Astrocyte (in vitro differentiated cells and primary cell): Measurements from ENCODE around the gene PTPRT. TPM values are rescaled to one million over a fixed set of nuclear protein-coding genes. Genes with fewer than 3 reads are reported as not detected.

Experiments used
- DNase-seq: peaks from one replicate; pipeline ENCODE4 v3.0.0-alpha.2; 2010; ENCODE audit warnings: low read depth
- FAIRE-seq: peaks from 2 replicates; lab custom pipeline; 2011; peaks lifted over from hg19 to GRCh38; lab: Jason Lieb, UNC
- H2AFZ ChIP-seq: 2 replicates; pipeline ENCODE4 v1.6.0; 2012; ENCODE audit warnings: low read depth, low read length, inconsistent platforms
- H3K27ac ChIP-seq: 2 replicates; pipeline ENCODE4 v1.5.1; 2011; ENCODE audit warnings: low read depth, low read length, inconsistent platforms
- H3K27me3 ChIP-seq: 2 replicates; pipeline ENCODE4 v1.6.0; 2011; ENCODE audit warnings: low read length, inconsistent platforms; ENCODE audit not compliant: insufficient read depth
- H3K36me3 ChIP-seq: 2 replicates; pipeline ENCODE4 v1.5.1; 2011; ENCODE audit warnings: low read length, inconsistent platforms; ENCODE audit not compliant: insufficient read depth
- H3K4me1 ChIP-seq: 2 replicates; pipeline ENCODE4 v1.5.1; 2011; ENCODE audit warnings: low read length, inconsistent platforms; ENCODE audit not compliant: insufficient read depth
- H3K4me2 ChIP-seq: 2 replicates; pipeline ENCODE4 v1.6.0; 2012; ENCODE audit warnings: low read length, inconsistent platforms
- H3K4me3 ChIP-seq: 2 replicates; pipeline ENCODE4 v1.5.1; 2011; ENCODE audit warnings: low read depth, mild to moderate bottlenecking, low read length, inconsistent platforms; ENCODE audit not compliant: insufficient read depth
- H3K79me2 ChIP-seq: 2 replicates; pipeline ENCODE4 v1.6.0; 2012; ENCODE audit warnings: mild to moderate bottlenecking, low read length, inconsistent platforms; ENCODE audit not compliant: insufficient read depth
- H3K9ac ChIP-seq: 2 replicates; pipeline ENCODE4 v1.6.0; 2012; ENCODE audit warnings: mild to moderate bottlenecking, low read length, inconsistent platforms
- H3K9me3 ChIP-seq: 2 replicates; pipeline ENCODE4 v1.5.1; 2012; ENCODE audit warnings: low read depth, mild to moderate bottlenecking, low read length, inconsistent platforms; ENCODE audit not compliant: insufficient read depth
- H4K20me1 ChIP-seq: 2 replicates; pipeline ENCODE4 v1.6.0; 2012; ENCODE audit warnings: low read length, inconsistent platforms; ENCODE audit not compliant: insufficient read depth
- H3K27ac Mint-ChIP-seq: one replicate; pipeline ENCODE4 v1.8.0; 2021; ENCODE audit warnings: mild to moderate bottlenecking, mixed read lengths; ENCODE audit not compliant: unreplicated experiment
- H3K27me3 Mint-ChIP-seq: one replicate; pipeline ENCODE4 v1.8.0; 2021; ENCODE audit warnings: low read depth, mixed read lengths; ENCODE audit not compliant: unreplicated experiment
- H3K36me3 Mint-ChIP-seq: one replicate; pipeline ENCODE4 v1.8.0; 2021; ENCODE audit warnings: low read depth, mixed read lengths; ENCODE audit not compliant: unreplicated experiment
- H3K4me1 Mint-ChIP-seq: one replicate; pipeline ENCODE4 v1.8.0; 2021; ENCODE audit warnings: low read depth, mixed read lengths; ENCODE audit not compliant: unreplicated experiment
- H3K4me3 Mint-ChIP-seq: one replicate; pipeline ENCODE4 v1.8.0; 2021; ENCODE audit warnings: mild to moderate bottlenecking, moderate library complexity, mixed read lengths; ENCODE audit not compliant: unreplicated experiment
- H3K9me3 Mint-ChIP-seq: one replicate; pipeline ENCODE4 v1.8.0; 2021; ENCODE audit warnings: mild to moderate bottlenecking, mixed read lengths; ENCODE audit not compliant: unreplicated experiment
- EZH2 ChIP-seq: IDR thresholded peaks from 2 replicates; pipeline ENCODE4 v1.6.1; 2012; ENCODE audit warnings: mild to moderate bottlenecking, low read length, inconsistent platforms; ENCODE audit not compliant: insufficient read depth
- total RNA-seq: library from RNA; stranded (reverse); gene quantifications from 2 replicates; pipeline ENCODE4 v1.2.1, GENCODE V29; 2021
- TF ChIP-seq, protein P1 (sequence below): IDR thresholded peaks from 2 replicates; pipeline ENCODE4 v1.5.1; 2011; ENCODE audit warnings: low read depth, mild to moderate bottlenecking, inconsistent platforms, low read length, moderate library complexity; ENCODE audit not compliant: insufficient read depth

The PTPRT gene
- total RNA-seq, 1 donor from 2014 or later: 0.25 TPM

DNA sequence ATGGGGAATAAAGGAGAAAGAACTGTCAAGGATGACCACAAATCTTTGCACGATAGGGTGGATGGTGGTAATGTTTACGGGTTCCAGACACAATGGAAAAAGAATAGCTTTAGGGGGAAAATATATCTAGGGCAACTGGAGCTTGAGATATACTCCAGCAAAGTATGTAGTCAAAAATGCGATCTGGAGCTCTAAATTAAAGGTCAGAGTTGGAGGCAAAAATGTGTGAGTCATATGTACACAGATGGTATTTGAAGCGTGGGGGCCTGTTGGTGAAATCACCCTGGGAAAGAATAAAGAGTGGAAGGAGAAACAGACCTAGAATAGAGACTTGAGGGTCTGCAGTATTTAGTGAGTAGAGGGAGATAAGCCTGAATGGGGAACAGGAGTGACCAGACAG, 937.6 kb downstream of the PTPRT start:
- no peaks in the 10 kb centered on the region for H3K36me3 ChIP-seq
- no peak overlapping the region for H2AFZ ChIP-seq
- no peaks in the 10 kb centered on the region for H3K36me3 Mint-ChIP-seq
- no peaks in the 10 kb centered on the region for H3K27me3 Mint-ChIP-seq
- H3K4me1 Mint-ChIP-seq: no peaks in the 10 kb centered on the region
- DNase-seq (no peak), FAIRE-seq (no peak)
- peaks cover 7% of the 10 kb centered on the region for H3K9me3 Mint-ChIP-seq
- no peaks in the 10 kb centered on the region for H3K27me3 ChIP-seq
- TF ChIP-seq, protein P1, sequence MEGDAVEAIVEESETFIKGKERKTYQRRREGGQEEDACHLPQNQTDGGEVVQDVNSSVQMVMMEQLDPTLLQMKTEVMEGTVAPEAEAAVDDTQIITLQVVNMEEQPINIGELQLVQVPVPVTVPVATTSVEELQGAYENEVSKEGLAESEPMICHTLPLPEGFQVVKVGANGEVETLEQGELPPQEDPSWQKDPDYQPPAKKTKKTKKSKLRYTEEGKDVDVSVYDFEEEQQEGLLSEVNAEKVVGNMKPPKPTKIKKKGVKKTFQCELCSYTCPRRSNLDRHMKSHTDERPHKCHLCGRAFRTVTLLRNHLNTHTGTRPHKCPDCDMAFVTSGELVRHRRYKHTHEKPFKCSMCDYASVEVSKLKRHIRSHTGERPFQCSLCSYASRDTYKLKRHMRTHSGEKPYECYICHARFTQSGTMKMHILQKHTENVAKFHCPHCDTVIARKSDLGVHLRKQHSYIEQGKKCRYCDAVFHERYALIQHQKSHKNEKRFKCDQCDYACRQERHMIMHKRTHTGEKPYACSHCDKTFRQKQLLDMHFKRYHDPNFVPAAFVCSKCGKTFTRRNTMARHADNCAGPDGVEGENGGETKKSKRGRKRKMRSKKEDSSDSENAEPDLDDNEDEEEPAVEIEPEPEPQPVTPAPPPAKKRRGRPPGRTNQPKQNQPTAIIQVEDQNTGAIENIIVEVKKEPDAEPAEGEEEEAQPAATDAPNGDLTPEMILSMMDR: no peak
- TF ChIP-seq EZH2: no peak
- peaks cover 8% of the 10 kb centered on the region for H3K9me3 ChIP-seq
- H3K27ac ChIP-seq: no peak overlapping the region
- no peaks in the 10 kb centered on the region for H4K20me1 ChIP-seq
- no peak overlapping the region for H3K4me3 Mint-ChIP-seq
- no peak overlapping the region for H3K4me3 ChIP-seq
- H3K9ac ChIP-seq: no peak overlapping the region
- no peak overlapping the region for H3K27ac Mint-ChIP-seq
- no peaks in the 10 kb centered on the region for H3K79me2 ChIP-seq
- no peaks in the 10 kb centered on the region for H3K4me1 ChIP-seq
- H3K4me2 ChIP-seq: no peak overlapping the region

GRCh38 chr20:42218621-42219374, 970.9 kb downstream of the PTPRT start:
- no peaks in the 10 kb centered on the region for H3K4me1 ChIP-seq

More at GRCh38 chr20:42218621-42219374, 970.9 kb downstream of the PTPRT start:
- Mint-ChIP-seq H3K4me1 (no peaks in the 10 kb centered on the region), H3K36me3 (no peaks in the 10 kb centered on the region), H3K4me3 (no peak overlapping the region), H3K9me3 (peaks cover 17% of the 10 kb centered on the region), H3K27ac (no peak overlapping the region), H3K27me3 (no peaks in the 10 kb centered on the region)
- FAIRE-seq: no peak
- Histone ChIP-seq H3K9me3 (peaks cover 11% of the 10 kb centered on the region), H4K20me1 (no peaks in the 10 kb centered on the region), H3K4me2 (no peak overlapping the region), H2AFZ (no peak overlapping the region), H3K36me3 (no peaks in the 10 kb centered on the region), H3K27me3 (no peaks in the 10 kb centered on the region), H3K79me2 (no peaks in the 10 kb centered on the region), H3K4me3 (no peak overlapping the region), H3K27ac (no peak overlapping the region), H3K9ac (no peak overlapping the region)
- DNase-seq: no peak
- TF ChIP-seq EZH2: no peak
- TF ChIP-seq, protein P1: no peak
